Parietal lobe (tissue), 2 donors: ENCODE results near the gene ZNF33A. TPM values are rescaled to one million over a fixed set of nuclear protein-coding genes. Genes with fewer than 3 reads are reported as not detected.

ENCODE experiments used
- small RNA-seq: library from RNA; depleted of rRNA; stranded (forward); fragments of <200 nt; gene quantifications from one replicate; pipeline ENCODE3, GENCODE V24; 2014; ENCODE audit warnings: low replicate concordance
- total RNA-seq: library from RNA; depleted of rRNA; stranded (reverse); fragments of >200 nt; gene quantifications from one replicate; pipeline ENCODE4 v1.2.3, GENCODE V29; 2014

ZNF33A gene
- 95.2 TPM for total RNA-seq

GRCh38 chr10:38010119-38010903, at the start of gene ZNF33A:
Gene ZNF33A, plus strand, starts transcription at chr10:38010675. Its CDS starts 1,667 bp downstream, at chr10:38012342.

GRCh38 chr10:37976091-37976879, 34.2 kb upstream of the ZNF33A start, which contains the start of gene ZNF25:
Gene ZNF25, minus strand, starts transcription at chr10:37976647. Its CDS starts 4,925 bp downstream, at chr10:37971722.

GRCh38 chr10:38094158-38094926, 83.9 kb downstream of the ZNF33A start, which contains the start of gene ZNF37A:
Gene ZNF37A, plus strand, starts transcription at chr10:38094337. Its CDS starts 2,281 bp downstream, at chr10:38096618.

Small RNAs within 50 kb of the gene (small RNA-seq; reads per million reads assigned to genes)
- gene AL161931.1 (not detected), gene FXYD6P2 (not detected), gene RF00019 (not detected), gene RNU6-795P (not detected)

Other genes with a start within 250 kb of the ZNF33A start
- 75.1 TPM for gene ZNF248, start 153.1 kb upstream of the ZNF33A start, total RNA-seq
- 60.7 TPM for gene ZNF25, start 34.0 kb upstream of the ZNF33A start, total RNA-seq
- 56.0 TPM for gene ZNF37A, start 83.7 kb downstream of the ZNF33A start, total RNA-seq